ENCODE results near the gene NBEA.
"Not testable (repeated sequence)": the region's sequence is repeated elsewhere in the genome, so short reads cannot be mapped to it uniquely, and the experiment has no call there.

DNA sequence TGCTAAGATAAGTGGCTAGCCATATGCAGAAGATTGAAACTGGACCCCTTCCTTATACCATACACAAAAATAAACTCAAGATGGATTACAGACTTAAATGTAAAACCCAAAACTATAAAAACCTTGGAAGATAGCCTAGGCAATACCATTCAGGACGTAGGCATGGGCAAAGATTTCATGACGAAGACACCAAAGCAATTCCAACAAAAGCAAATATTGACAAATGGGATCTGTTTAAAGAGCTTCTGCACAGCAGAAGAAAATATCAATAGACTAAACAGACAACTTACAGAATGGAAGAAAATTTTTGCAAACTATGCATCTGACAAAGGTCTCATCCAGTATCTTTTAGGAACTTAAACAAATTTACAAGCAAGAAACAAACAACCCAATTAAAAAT, 466.2 kb downstream of the NBEA start:
- TF ChIP-seq, protein P1, sequence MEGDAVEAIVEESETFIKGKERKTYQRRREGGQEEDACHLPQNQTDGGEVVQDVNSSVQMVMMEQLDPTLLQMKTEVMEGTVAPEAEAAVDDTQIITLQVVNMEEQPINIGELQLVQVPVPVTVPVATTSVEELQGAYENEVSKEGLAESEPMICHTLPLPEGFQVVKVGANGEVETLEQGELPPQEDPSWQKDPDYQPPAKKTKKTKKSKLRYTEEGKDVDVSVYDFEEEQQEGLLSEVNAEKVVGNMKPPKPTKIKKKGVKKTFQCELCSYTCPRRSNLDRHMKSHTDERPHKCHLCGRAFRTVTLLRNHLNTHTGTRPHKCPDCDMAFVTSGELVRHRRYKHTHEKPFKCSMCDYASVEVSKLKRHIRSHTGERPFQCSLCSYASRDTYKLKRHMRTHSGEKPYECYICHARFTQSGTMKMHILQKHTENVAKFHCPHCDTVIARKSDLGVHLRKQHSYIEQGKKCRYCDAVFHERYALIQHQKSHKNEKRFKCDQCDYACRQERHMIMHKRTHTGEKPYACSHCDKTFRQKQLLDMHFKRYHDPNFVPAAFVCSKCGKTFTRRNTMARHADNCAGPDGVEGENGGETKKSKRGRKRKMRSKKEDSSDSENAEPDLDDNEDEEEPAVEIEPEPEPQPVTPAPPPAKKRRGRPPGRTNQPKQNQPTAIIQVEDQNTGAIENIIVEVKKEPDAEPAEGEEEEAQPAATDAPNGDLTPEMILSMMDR (IDR thresholded peaks at IDR 0.05 in 2 of 3, conservative IDR thresholded peaks at IDR 0.05 in 1 of 3; ENCODE audit: borderline replicate concordance in 1 of 3, insufficient read depth in 1 of 3, low read depth in 2 of 3, low read length in 2 of 3), result not testable (repeated sequence)
- not testable (repeated sequence) for TF ChIP-seq YY1 (IDR thresholded peaks at IDR 0.05; ENCODE audit: extremely low read depth, insufficient replicate concordance, low read depth, low read length); EZH2phosphoT487 (IDR thresholded peaks at IDR 0.05; ENCODE audit: borderline replicate concordance); EZH2 (IDR thresholded peaks at IDR 0.05); POLR2AphosphoS5 (IDR thresholded peaks at IDR 0.05; ENCODE audit: low read depth, low read length); POLR2A (IDR thresholded peaks at IDR 0.05; ENCODE audit: borderline replicate concordance, extremely low read depth, insufficient read depth, insufficient read length); SP1 (IDR thresholded peaks at IDR 0.05; ENCODE audit: low read depth); RAD21 (IDR thresholded peaks at IDR 0.05; ENCODE audit: low read depth)
- TF ChIP-seq, protein P2, sequence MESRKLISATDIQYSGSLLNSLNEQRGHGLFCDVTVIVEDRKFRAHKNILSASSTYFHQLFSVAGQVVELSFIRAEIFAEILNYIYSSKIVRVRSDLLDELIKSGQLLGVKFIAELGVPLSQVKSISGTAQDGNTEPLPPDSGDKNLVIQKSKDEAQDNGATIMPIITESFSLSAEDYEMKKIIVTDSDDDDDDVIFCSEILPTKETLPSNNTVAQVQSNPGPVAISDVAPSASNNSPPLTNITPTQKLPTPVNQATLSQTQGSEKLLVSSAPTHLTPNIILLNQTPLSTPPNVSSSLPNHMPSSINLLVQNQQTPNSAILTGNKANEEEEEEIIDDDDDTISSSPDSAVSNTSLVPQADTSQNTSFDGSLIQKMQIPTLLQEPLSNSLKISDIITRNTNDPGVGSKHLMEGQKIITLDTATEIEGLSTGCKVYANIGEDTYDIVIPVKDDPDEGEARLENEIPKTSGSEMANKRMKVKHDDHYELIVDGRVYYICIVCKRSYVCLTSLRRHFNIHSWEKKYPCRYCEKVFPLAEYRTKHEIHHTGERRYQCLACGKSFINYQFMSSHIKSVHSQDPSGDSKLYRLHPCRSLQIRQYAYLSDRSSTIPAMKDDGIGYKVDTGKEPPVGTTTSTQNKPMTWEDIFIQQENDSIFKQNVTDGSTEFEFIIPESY (IDR thresholded peaks at IDR 0.05; ENCODE audit: extremely low read depth, insufficient replicate concordance, low read length), result not testable (repeated sequence)
